DND-41 (cell line): ENCODE data around the gene EFCAB10.

Experiments
- EZH2 ChIP-seq: IDR thresholded peaks from 3 replicates; pipeline ENCODE4 v1.6.1; 2012; ENCODE audit warnings: borderline replicate concordance, low read depth, mild to moderate bottlenecking, moderate library complexity, low read length, inconsistent platforms; ENCODE audit not compliant: severe bottlenecking
- TF ChIP-seq, protein P1 (sequence below): IDR thresholded peaks from 2 replicates; pipeline ENCODE4 v1.5.1; 2012; ENCODE audit warnings: borderline replicate concordance, low read length, moderate library complexity, mild to moderate bottlenecking; ENCODE audit not compliant: poor library complexity, severe bottlenecking; ENCODE audit errors: extremely low read depth

DNA sequence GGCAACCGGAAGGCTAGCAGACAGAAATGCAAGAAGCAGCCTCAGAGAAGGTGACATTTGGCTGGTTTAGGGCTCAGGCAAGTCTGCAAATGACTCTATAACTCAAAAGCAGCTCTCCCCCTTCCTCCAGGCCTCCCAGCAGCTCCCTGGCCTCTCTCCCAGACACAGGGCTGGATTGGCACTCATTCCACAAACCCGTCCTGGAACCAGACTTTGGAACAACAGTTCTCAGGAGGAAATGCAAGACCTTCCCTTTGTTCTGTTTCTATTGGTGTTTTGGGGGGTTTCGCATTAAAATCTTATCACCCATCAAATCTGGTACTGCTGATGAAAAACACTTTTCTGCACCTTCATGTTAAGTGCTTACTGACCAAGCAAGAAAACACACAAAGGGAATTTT is 40.3 kb upstream of the EFCAB10 start:
- no peak for TF ChIP-seq EZH2
- TF ChIP-seq, protein P1, sequence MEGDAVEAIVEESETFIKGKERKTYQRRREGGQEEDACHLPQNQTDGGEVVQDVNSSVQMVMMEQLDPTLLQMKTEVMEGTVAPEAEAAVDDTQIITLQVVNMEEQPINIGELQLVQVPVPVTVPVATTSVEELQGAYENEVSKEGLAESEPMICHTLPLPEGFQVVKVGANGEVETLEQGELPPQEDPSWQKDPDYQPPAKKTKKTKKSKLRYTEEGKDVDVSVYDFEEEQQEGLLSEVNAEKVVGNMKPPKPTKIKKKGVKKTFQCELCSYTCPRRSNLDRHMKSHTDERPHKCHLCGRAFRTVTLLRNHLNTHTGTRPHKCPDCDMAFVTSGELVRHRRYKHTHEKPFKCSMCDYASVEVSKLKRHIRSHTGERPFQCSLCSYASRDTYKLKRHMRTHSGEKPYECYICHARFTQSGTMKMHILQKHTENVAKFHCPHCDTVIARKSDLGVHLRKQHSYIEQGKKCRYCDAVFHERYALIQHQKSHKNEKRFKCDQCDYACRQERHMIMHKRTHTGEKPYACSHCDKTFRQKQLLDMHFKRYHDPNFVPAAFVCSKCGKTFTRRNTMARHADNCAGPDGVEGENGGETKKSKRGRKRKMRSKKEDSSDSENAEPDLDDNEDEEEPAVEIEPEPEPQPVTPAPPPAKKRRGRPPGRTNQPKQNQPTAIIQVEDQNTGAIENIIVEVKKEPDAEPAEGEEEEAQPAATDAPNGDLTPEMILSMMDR: no peak
